ENCODE data around the gene SLC25A42. TPM values are rescaled to one million over a fixed set of nuclear protein-coding genes. Genes with fewer than 3 reads are reported as not detected.

SLC25A42 gene
- total and polyA plus RNA-seq, 2 of the 4 experiments (the other 2 are of a cell fraction) = 2.0 to 9.9 TPM

- Histone ChIP-seq H3K79me1 (ENCODE audit: low read depth in 1 of 2, low read length in 2 of 2) (peaks cover 4 to 8% of the 10 kb centered on the region in 2 experiments; a peak in 2 of 4 replicates), H3K14ac (replicated peaks; ENCODE audit: low read depth, low read length) (no peak overlapping the region), H4K8ac (ENCODE audit: low read depth in 2 of 2, low read length in 2 of 2) (no peak overlapping the region), H4K91ac (ENCODE audit: insufficient read depth, low read depth, low read length) (no peak overlapping the region), H3K4me3 (ENCODE audit: insufficient read depth, low read depth, low read length) (no peak overlapping the region), H3K27me3 (ENCODE audit: control insufficient read depth, insufficient read depth, low read length) (no peaks in the 10 kb centered on the region), H3K36me3 (ENCODE audit: control insufficient read depth, insufficient read depth, low read length) (peaks cover 4% of the 10 kb centered on the region; the same call in 1 of the 2 replicates), H3K23ac (ENCODE audit: low read depth, low read length) (no peak overlapping the region), H2BK20ac (ENCODE audit: low read depth, low read length) (no peak overlapping the region), H3K4me1 (ENCODE audit: control insufficient read depth, insufficient read depth, low read length) (peaks cover 5% of the 10 kb centered on the region; the same call in 1 of the 2 replicates), H2AFZ (replicated peaks; ENCODE audit: low read length, poor library complexity) (no peak overlapping the region), H3K9me1 (ENCODE audit: insufficient read depth, low read length) (no peaks in the 10 kb centered on the region), H3K18ac (ENCODE audit: low read depth, low read length) (no peak overlapping the region), H2BK120ac (ENCODE audit: low read depth, low read length) (no peak overlapping the region), H3K4me2 (ENCODE audit: low read depth, low read length) (no peak overlapping the region), H4K20me1 (ENCODE audit: insufficient read depth, low read length) (no peaks in the 10 kb centered on the region), H3K56ac (ENCODE audit: extremely low read depth, insufficient read depth, low read length) (no peak overlapping the region), H2AK5ac (ENCODE audit: low read depth, low read length) (no peak overlapping the region), H3K9ac (ENCODE audit: low read depth, low read length) (no peak overlapping the region), H2BK5ac (ENCODE audit: low read depth, low read length, poor library complexity, severe bottlenecking) (no peak overlapping the region), H3K27ac (ENCODE audit: insufficient read depth, low read length) (no peak overlapping the region), H3K9me3 (ENCODE audit: control insufficient read depth, insufficient read depth, low read length) (no peaks in the 10 kb centered on the region), H3K4ac (ENCODE audit: low read depth, low read length) (no peak overlapping the region), H2BK15ac (ENCODE audit: low read depth, low read length) (no peak overlapping the region), H2AK9ac (replicated peaks; ENCODE audit: low read depth, low read length, poor library complexity) (no peak overlapping the region), H4K5ac (ENCODE audit: low read depth, low read length) (no peak overlapping the region)
- CTCF ChIA-PET = no interaction called here
- WGBS, 2 experiments (ENCODE audit: extremely low coverage in 2 of 2, insufficient read length in 1 of 2) = no CpG with 5 or more reads among the region's 12 CpGs
- POLR2A ChIA-PET (ENCODE audit: unreplicated experiment) = no interaction called here
- no peak for ATAC-seq (ENCODE audit: low read depth)
- intact Hi-C loops (cut with micrococcal nuclease) = loop anchor here (10.0 kb wide), 1 partner anchor 182 kb away; the partner anchor contains the start of genes MAU2 and SUGP1
- in situ Hi-C loops (cut with MboI; ENCODE audit: low sequenced_read_pairs) = no loop called here
- TF ChIP-seq POLR2A (IDR thresholded peaks at IDR 0.05; ENCODE audit: low read depth, low read length) (no peak), CHD1 (IDR thresholded peaks at IDR 0.05; ENCODE audit: low read depth, low read length) (no peak), SMC3 (IDR thresholded peaks at IDR 0.05; ENCODE audit: low read depth, low read length) (no peak), CTCF (conservative IDR thresholded peaks at IDR 0.05; ENCODE audit: low read depth, low read length) (no peak), MAZ (IDR thresholded peaks at IDR 0.05; ENCODE audit: borderline replicate concordance, low read depth, low read length) (no peak), ELK1 (IDR thresholded peaks at IDR 0.05; ENCODE audit: borderline replicate concordance, low read depth, low read length) (no peak), RAD21 (IDR thresholded peaks at IDR 0.05; ENCODE audit: low read length) (no peak), MXI1 (IDR thresholded peaks at IDR 0.05; ENCODE audit: borderline replicate concordance, low read depth, low read length) (no peak), MAFK (IDR thresholded peaks at IDR 0.05; ENCODE audit: low read depth, low read length) (no peak), BHLHE40 (IDR thresholded peaks at IDR 0.05; ENCODE audit: low read depth, low read length) (no peak), NFE2L2 (IDR thresholded peaks at IDR 0.05; ENCODE audit: low read depth, low read length) (no peak), USF2 (IDR thresholded peaks at IDR 0.05; ENCODE audit: low read depth, low read length) (no peak), RCOR1 (IDR thresholded peaks at IDR 0.05; ENCODE audit: insufficient replicate concordance, low read length) (no peak), FOS (IDR thresholded peaks at IDR 0.05; ENCODE audit: low read depth, low read length) (no peak), RFX5 (IDR thresholded peaks at IDR 0.05; ENCODE audit: low read depth, low read length) (no peak)
- DNase-seq = no peak
- dilution Hi-C loops (cut with HindIII; ENCODE audit: low sequenced_read_pairs, unreplicated experiment) = no loop called here
- BruUV-seq (replicated peaks) = no TSS peak
Observed at GRCh38 chr19:19142347-19142746, 78.6 kb downstream of the SLC25A42 start.
